RWPE2 (cell line): ENCODE results near the gene LYPD3.

Source experiments
- ATAC-seq: fragments of 200-7000 bp; cut with Tn5 transposase; 3 replicates; pipeline ENCODE4 v1.9.1; 2021; ENCODE audit warnings: low read depth
- DNase-seq: peaks from one replicate; pipeline ENCODE4 v3.0.0-alpha.2; 2020; ENCODE audit warnings: low spot score
- H3K27ac ChIP-seq: fragments of 450-650 bp; 2 replicates; pipeline ENCODE4 v1.5.1; 2017; ENCODE audit warnings: mild to moderate bottlenecking; ENCODE audit not compliant: poor library complexity, severe bottlenecking
- H3K27me3 ChIP-seq: fragments of 250-450 bp; sonication (Bioruptor Pico); 2 replicates; pipeline ENCODE4 v1.5.1; 2021; ENCODE audit warnings: mild to moderate bottlenecking, moderate library complexity; ENCODE audit not compliant: insufficient read depth, poor library complexity, severe bottlenecking
- H3K36me3 ChIP-seq: fragments of 250-450 bp; sonication (Bioruptor Pico); 2 replicates; pipeline ENCODE4 v1.5.1; 2020; ENCODE audit warnings: low read depth, mild to moderate bottlenecking, moderate library complexity
- H3K4me1 ChIP-seq: fragments of 250-450 bp; sonication (Bioruptor Pico); 2 replicates; pipeline ENCODE4 v1.5.1; 2021; ENCODE audit warnings: mild to moderate bottlenecking, moderate library complexity; ENCODE audit not compliant: insufficient read depth, poor library complexity, severe bottlenecking
- H3K4me3 ChIP-seq: fragments of 250-450 bp; sonication (Bioruptor Pico); 2 replicates; pipeline ENCODE4 v1.5.1; 2021; ENCODE audit warnings: mild to moderate bottlenecking, moderate library complexity; ENCODE audit not compliant: severe bottlenecking
- H3K9me3 ChIP-seq: fragments of 250-450 bp; sonication (Bioruptor Pico); 2 replicates; pipeline ENCODE4 v1.5.1; 2021; ENCODE audit warnings: mild to moderate bottlenecking, moderate library complexity; ENCODE audit not compliant: severe bottlenecking
- TF ChIP-seq, protein P1 (sequence below): fragments of 450-650 bp; IDR thresholded peaks from one replicate; pipeline ENCODE4 v1.5.1; 2017; ENCODE audit warnings: mild to moderate bottlenecking, moderate library complexity; ENCODE audit not compliant: poor library complexity, severe bottlenecking

LYPD3 gene

GRCh38 chr19:43429395-43429794 lies 36.0 kb downstream of the LYPD3 start:
- no peaks in the 10 kb centered on the region for H3K27me3 ChIP-seq
- no peak overlapping the region for H3K4me3 ChIP-seq
- TF ChIP-seq, protein P1, sequence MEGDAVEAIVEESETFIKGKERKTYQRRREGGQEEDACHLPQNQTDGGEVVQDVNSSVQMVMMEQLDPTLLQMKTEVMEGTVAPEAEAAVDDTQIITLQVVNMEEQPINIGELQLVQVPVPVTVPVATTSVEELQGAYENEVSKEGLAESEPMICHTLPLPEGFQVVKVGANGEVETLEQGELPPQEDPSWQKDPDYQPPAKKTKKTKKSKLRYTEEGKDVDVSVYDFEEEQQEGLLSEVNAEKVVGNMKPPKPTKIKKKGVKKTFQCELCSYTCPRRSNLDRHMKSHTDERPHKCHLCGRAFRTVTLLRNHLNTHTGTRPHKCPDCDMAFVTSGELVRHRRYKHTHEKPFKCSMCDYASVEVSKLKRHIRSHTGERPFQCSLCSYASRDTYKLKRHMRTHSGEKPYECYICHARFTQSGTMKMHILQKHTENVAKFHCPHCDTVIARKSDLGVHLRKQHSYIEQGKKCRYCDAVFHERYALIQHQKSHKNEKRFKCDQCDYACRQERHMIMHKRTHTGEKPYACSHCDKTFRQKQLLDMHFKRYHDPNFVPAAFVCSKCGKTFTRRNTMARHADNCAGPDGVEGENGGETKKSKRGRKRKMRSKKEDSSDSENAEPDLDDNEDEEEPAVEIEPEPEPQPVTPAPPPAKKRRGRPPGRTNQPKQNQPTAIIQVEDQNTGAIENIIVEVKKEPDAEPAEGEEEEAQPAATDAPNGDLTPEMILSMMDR, result no peak
- peaks cover 7% of the 10 kb centered on the region for H3K4me1 ChIP-seq
- H3K27ac ChIP-seq, result no peak overlapping the region
- no peak for DNase-seq
- H3K9me3 ChIP-seq, result no peaks in the 10 kb centered on the region
- ATAC-seq, result no peak
- no peaks in the 10 kb centered on the region for H3K36me3 ChIP-seq

DNA sequence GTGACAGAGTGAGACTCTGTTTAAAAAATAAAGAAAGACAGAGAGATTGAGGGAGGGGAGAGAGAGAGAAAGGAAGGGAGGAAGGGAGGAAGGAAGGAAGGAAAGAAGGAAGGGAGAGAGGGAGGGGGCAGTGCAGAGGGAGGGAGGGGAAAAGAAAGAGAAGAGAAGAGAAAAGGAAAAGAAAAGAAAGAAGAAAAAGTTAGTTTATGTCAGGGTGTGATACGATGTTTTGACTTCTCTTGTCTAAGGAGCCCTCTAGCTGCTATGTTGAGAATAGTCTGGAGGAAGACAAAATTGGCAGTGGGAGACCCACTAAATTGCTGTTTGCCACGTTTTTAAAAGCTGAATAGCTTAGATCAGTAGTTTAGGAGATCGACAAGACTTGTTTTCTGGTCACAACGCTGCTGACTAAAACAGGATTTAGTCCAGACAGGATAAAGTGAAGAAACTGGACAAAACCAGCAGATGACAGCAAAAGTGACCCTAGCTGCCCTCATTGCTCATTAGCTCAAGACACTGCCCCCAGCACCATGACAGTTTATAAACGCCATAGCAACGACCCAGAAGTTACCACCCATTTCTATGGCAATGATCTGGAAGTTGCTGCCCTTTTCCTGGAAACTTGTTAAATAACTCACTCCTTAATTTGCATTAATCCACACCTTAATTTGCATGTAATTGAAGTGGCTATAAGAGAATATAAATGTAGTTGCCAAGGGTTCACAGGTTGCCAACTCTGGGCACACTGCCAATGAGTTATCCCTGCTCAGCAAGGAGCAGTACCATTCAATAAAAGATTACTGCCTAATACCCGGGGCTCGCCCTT lies 39.6 kb downstream of the LYPD3 start:
- Histone ChIP-seq H3K4me1 (peaks cover 8% of the 10 kb centered on the region), H3K27me3 (no peaks in the 10 kb centered on the region), H3K9me3 (no peaks in the 10 kb centered on the region), H3K36me3 (no peaks in the 10 kb centered on the region), H3K27ac (peak overlapping the region; percentile 14), H3K4me3 (no peak overlapping the region)
- DNase-seq (no peak), ATAC-seq (no peak)
- TF ChIP-seq, protein P1, result peak; percentile 59

DNA sequence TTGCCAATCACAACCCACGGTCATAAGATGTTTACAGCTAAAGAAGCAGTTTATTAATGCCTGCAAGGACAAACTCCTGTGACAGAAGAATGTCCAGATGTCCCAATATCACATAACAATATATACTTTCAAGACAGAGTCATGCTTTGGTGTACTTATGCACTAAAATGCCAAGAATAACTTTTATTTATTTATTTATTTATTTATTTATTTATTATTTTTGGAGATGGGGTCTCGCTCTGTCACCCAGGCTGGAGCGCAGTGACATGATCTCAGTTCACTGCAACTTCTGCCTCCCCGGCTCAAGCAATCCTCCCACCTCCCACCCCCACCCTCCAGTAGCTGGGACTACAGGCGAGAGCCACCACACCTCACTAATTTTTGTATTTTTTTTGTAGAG lies 41.6 kb downstream of the LYPD3 start:
- TF ChIP-seq, protein P1, result no peak
- no peaks in the 10 kb centered on the region for H3K9me3 ChIP-seq
- H3K27me3 ChIP-seq, result no peaks in the 10 kb centered on the region
- ATAC-seq, result no peak
- H3K27ac ChIP-seq, result no peak overlapping the region
- H3K4me3 ChIP-seq, result no peak overlapping the region
- no peaks in the 10 kb centered on the region for H3K36me3 ChIP-seq
- H3K4me1 ChIP-seq, result peaks cover 8% of the 10 kb centered on the region
- DNase-seq, result no peak

DNA sequence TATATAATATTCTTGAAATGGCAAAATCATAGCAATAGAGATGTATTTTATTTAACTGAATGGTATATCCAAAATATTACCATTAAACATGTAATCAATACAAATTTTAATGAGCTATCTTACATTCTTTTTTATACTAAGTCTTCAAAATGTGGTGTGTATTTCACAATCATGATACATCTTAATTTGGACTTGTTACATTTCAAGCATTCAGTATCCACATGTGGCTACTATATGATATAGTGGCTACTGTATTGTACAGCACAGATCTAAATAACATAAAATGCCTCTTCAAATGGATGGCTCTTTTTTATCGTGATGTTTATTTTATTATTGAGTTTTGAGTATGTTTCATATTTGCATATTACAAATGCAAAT lies 42.7 kb downstream of the LYPD3 start:
- Histone ChIP-seq H3K9me3 (no peaks in the 10 kb centered on the region), H3K27ac (no peak overlapping the region), H3K27me3 (no peaks in the 10 kb centered on the region), H3K4me3 (no peak overlapping the region), H3K36me3 (no peaks in the 10 kb centered on the region), H3K4me1 (peaks cover 8% of the 10 kb centered on the region)
- DNase-seq (no peak), ATAC-seq (no peak)
- TF ChIP-seq, protein P1, result no peak
